Muscle layer of duodenum (tissue), 2 donors: Measurements from ENCODE around the gene RCBTB2.

Experiments used
- H3K27ac ChIP-seq: one replicate; pipeline ENCODE4 v1.7.0; 2013; ENCODE audit warnings: mild to moderate bottlenecking, low read length
- H3K27me3 ChIP-seq: one replicate; pipeline ENCODE4 v1.7.0; 2013; ENCODE audit warnings: low read depth, mild to moderate bottlenecking, control low read depth, low read length
- H3K36me3 ChIP-seq, 2 donors: one replicate each; pipeline ENCODE4 v1.7.0; 2013; ENCODE audit warnings: low read length in 2 of 2, control low read depth in 1 of 2, mild to moderate bottlenecking in 1 of 2; ENCODE audit not compliant: insufficient read depth in 2 of 2, control insufficient read depth in 1 of 2
- H3K4me1 ChIP-seq, 2 donors: one replicate each; pipeline ENCODE4 v1.7.0; 2013; ENCODE audit warnings: low read length in 2 of 2, mild to moderate bottlenecking in 2 of 2, control low read depth in 1 of 2, moderate library complexity in 1 of 2; ENCODE audit not compliant: insufficient read depth in 2 of 2, control insufficient read depth in 1 of 2
- H3K4me3 ChIP-seq, 2 donors: one replicate each; pipeline ENCODE4 v1.7.0; 2013; ENCODE audit warnings: low read length in 2 of 2, low read depth in 1 of 2, mild to moderate bottlenecking in 1 of 2
- H3K9me3 ChIP-seq, 2 donors: one replicate each; pipeline ENCODE4 v1.7.0; 2013; ENCODE audit warnings: low read length in 2 of 2, control low read depth in 1 of 2, mild to moderate bottlenecking in 1 of 2; ENCODE audit not compliant: control insufficient read depth in 1 of 2
- donor health status: healthy.

RCBTB2 gene

DNA sequence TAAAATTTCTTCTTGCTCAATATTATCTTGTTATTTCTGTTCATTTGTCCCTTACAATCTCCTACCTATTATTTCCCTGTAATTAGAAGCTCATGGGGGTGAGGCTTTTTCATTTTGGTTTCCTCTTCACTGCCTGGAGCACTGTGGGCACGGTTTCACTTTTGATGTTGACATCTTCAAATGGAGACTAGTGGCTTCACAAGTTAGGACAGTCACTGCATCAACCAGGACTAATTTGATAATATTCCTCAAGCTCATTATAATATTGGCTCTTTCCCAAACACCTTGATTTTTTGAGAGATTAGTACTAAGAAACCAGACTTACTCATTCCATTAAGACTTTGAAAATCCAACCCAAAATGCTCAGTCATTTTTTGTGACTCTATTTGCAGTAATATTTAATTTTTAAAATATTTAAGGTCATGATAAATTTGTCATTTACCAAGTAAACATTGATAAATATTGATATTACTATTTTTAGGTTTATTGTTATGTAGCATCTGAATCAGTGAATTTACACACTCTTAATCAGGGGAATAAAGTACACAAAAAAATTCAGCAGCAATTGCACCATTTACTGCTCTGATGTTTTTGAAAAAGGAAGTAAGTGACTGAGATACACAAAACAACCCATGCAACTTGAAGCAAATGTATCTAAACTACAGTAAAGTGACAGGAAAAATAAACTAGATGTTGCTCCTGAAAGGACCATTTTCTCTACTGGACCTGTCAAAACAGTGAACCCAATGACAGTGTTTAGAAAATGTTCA, 28.8 kb upstream of the RCBTB2 start:
- H3K9me3 ChIP-seq = no peaks in the 10 kb centered on the region
- H3K27ac ChIP-seq = no peak overlapping the region
- no peaks in the 10 kb centered on the region for H3K4me1 ChIP-seq
- no peaks in the 10 kb centered on the region for H3K36me3 ChIP-seq
- no peaks in the 10 kb centered on the region for H3K27me3 ChIP-seq
- H3K4me3 ChIP-seq = no peak overlapping the region

DNA sequence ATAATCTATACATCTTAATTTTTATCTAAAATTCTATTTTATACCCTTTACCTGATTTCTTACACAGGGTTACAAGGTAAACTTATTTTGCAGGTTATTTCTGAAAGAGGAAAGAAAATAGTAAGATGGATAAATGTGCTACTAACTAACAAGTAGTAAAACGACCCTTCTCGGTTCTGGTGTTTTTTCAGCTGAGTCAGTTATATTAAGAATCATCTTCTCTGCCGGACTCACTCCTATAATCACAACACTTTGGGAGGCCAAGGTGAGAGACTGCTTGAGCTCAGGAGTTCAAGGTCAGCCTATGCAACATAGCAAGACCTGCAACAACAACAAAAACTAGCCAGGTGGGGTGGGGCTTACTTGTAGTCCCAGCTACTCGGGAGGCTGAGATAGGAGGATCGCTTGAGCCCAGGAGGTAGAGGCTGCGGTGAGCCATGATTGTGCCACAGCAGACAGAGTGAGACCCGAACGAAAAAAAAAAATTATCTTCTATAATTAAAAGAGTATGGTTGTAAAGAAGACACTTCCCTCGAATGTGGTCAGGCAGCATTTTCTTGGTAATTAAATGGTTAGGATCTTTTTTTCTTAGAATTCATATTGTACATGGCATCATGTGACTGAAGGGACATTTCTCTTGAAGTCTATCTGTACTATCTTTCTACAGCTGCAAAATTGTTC, 27.9 kb upstream of the RCBTB2 start:
- Histone ChIP-seq H3K9me3 (no peaks in the 10 kb centered on the region), H3K27me3 (no peaks in the 10 kb centered on the region), H3K4me1 (no peaks in the 10 kb centered on the region), H3K27ac (no peak overlapping the region), H3K36me3 (no peaks in the 10 kb centered on the region), H3K4me3 (no peak overlapping the region)

DNA sequence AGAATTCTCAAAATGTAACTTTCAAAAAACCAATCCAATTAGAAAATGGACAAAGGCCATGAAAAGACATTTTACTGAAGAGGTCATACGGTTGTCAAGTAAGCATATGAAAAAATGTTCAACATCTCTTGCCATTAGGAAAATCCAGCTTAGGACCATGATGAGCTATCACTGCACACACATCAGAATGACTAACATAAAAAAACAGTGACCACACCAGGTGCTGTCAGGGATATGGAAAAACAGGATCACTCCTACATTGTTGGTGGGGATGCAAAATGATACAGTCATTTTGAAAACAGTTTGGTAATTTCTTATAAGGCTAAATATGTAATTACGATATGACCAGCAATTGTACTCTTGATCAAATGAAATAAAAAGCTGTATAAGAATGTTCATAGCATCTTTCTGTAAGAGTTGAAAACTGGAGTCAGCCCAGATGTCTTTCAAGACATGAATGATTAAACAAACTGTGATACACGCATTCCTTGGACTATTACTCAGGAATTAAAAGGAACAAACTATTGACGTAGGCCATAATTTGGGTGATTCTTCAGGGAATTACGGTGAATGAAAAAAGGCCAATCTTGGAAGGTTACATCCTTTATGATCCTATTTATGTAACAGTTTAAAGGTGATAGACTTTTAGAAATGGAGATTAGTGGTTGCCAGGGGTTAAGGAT, 26.9 kb upstream of the RCBTB2 start:
- no peak overlapping the region for H3K27ac ChIP-seq
- H3K4me1 ChIP-seq = no peaks in the 10 kb centered on the region
- H3K9me3 ChIP-seq = no peaks in the 10 kb centered on the region
- no peaks in the 10 kb centered on the region for H3K27me3 ChIP-seq
- no peaks in the 10 kb centered on the region for H3K36me3 ChIP-seq
- H3K4me3 ChIP-seq = no peak overlapping the region

DNA sequence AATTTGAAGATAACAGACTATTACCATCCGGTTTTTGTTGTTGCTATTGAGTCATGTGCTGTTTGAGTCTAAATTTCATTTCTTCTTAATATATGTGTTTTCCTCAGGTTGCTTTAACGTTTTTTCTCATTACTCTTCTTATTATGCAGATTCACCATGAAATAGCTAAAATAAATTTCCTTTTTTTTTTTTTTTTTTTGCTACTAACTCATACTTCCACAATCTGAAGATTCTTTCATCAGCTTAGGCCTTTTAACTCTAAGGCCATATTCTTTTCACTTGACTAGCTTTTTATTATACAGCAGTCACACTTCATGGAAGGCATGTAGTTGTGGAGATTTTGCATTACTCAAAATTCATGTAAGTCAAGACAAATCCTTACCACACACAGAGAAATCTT, 23.9 kb upstream of the RCBTB2 start:
- Histone ChIP-seq H3K4me3 (no peak overlapping the region), H3K27me3 (no peaks in the 10 kb centered on the region), H3K36me3 (no peaks in the 10 kb centered on the region), H3K4me1 (no peaks in the 10 kb centered on the region), H3K27ac (no peak overlapping the region), H3K9me3 (peaks cover under 1 to 4% of the 10 kb centered on the region in 2 donors)

DNA sequence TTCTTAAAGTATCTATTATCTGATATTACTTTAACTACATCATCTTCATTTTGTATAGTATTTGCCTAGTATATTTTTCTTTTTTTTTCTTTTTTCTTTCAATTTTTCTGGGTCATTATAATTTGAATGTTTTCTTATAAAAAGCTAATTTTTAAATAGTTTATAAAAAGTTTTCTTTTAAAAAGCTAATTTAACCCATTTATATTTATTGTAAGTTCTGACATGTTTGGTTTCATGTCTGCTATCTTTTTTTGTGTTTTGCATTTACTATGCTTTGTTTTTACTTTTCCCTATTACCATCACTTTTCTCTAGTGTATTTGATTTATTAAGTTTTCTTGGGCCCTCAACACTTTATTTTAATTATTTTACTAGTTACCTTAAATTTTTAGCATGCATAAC, 22.6 kb upstream of the RCBTB2 start:
- H3K9me3 ChIP-seq = peaks cover 4 to 10% of the 10 kb centered on the region in 2 donors
- H3K4me1 ChIP-seq = no peaks in the 10 kb centered on the region
- H3K4me3 ChIP-seq = no peak overlapping the region
- H3K27ac ChIP-seq = no peak overlapping the region
- H3K36me3 ChIP-seq = no peaks in the 10 kb centered on the region
- H3K27me3 ChIP-seq = no peaks in the 10 kb centered on the region

DNA sequence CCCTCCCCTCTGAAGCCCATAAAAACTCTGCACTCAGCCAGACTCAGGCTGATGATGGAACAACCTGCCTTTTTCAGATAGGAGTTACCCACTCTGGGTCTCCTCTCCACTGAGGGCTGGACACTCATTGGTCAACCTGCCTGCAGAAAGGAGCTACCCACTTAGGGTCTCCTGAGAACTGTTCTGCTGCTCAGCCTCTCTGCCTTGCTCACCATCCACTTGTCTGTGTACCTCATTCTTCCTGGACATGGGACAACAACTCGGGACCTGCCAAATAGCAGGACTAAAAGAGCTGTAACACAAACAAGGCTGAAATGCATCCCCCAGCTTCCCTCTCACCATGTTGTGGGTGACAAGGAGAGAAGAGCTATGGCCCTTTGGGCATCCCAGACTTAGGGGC, 18.4 kb upstream of the RCBTB2 start:
- Histone ChIP-seq H3K4me1 (no peaks in the 10 kb centered on the region), H3K4me3 (no peak overlapping the region), H3K9me3 (peaks cover 4 to 10% of the 10 kb centered on the region in 2 donors), H3K27me3 (no peaks in the 10 kb centered on the region), H3K36me3 (no peaks in the 10 kb centered on the region), H3K27ac (no peak overlapping the region)

DNA sequence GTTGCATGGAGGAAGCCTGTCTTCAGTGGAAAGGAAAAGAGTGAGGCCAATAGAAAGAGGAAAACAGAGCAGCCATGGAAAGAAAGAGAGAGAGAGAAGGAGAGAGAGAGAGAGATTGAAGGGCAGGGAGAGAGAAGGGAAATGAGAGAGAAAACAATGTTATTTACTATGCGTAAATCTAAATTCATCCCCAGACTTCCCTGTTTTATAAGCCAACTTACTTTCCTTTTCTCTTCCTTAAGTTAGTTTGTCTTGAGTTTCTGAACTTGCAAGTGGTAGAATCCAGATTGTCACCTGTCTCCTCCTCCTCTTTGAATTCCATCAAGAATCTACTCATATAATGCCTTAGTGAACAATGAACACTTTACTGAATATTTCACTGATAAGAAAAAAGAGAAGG, 16.8 kb upstream of the RCBTB2 start:
- Histone ChIP-seq H3K27ac (no peak overlapping the region), H3K4me1 (no peaks in the 10 kb centered on the region), H3K9me3 (peaks cover 4 to 10% of the 10 kb centered on the region in 2 donors), H3K4me3 (no peak overlapping the region), H3K36me3 (no peaks in the 10 kb centered on the region), H3K27me3 (no peaks in the 10 kb centered on the region)

DNA sequence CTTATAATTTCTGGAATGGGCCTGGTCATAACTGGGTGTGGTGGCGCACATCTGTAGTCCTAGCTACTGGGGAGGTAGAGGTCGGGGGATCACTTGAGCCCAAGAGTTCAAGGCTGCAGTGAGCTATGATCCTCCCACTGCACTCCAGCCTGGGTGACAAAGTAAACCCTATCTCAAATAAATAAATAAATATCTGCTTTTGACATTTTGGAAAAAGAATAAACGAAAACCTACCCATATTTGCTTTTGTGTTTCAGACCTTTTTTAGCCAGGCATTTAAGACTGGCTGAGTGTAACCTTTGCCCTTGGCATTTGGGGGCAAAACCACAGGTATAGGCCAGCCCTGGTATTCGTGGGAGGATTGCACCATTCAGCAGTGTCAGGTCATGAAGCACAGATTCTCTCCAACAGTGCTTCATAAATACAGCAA, 14.8 kb upstream of the RCBTB2 start:
- Histone ChIP-seq H3K4me3 (no peak overlapping the region), H3K9me3 (peaks cover 4 to 10% of the 10 kb centered on the region in 2 donors), H3K27ac (no peak overlapping the region)

DNA sequence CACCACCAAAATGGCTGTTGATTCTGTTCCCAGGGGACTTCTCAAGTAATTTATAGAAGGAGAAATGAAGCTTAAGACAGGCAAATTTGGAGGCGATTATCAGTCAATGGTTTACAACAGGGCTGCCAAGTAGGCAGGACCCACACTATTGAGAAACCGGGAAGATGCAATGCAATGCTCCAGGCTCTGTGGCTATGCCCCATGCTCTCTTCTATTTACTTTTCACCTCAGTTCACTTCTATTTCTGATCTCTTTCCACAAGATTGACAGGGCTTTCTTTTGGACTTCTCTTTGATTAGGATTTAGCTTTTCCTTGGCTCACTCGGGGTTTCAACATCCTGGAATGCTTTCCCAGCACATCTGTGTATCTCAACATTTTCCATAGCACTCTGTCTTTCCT, 12.7 kb upstream of the RCBTB2 start:
- Histone ChIP-seq H3K4me1 (peaks cover 6 to 12% of the 10 kb centered on the region in 2 donors), H3K27ac (no peak overlapping the region), H3K4me3 (no peak overlapping the region), H3K9me3 (no peaks in the 10 kb centered on the region), H3K36me3 (no peaks in the 10 kb centered on the region), H3K27me3 (no peaks in the 10 kb centered on the region)

More for the DNA sequence above, 14.8 kb upstream of the RCBTB2 start:
- no peaks in the 10 kb centered on the region for H3K27me3 ChIP-seq
- no peaks in the 10 kb centered on the region for H3K36me3 ChIP-seq
- peaks cover 2 to 5% of the 10 kb centered on the region in 2 donors for H3K4me1 ChIP-seq

DNA sequence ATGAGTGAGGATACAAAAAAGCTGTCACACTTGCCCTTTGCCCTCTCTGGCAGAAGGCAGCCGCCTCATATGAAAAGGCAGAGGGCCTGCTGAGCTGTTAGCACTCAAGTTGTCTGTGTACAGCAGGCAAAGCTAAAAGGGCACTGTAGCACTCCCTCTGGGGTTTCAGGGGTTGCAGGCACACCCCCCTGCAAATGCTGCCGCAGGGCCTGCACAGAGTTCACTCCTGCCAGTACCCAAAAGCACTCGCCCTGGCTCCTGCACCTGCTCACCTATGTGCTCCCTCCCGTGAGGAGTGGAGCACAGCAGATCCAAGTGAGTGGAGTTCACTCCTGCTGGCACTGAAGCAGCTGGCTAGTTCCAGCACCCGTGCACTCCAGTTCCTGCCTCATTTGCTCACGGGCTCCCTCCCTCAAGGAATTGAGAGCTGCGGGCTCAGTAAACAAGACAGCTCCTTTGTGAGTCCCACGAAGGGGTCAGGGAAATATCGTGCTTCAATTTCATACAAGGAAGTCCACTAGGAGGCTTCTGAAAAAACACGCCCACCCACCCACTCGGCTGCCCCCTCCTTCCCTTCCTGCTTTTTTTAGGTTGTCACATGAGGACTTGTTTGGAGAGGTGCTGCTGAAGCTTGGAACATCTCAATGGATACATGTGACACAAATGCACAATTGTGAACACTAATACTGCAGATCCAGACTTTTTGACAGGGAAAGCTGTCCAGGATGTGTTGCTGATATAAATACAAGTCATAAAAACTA, 9.9 kb upstream of the RCBTB2 start:
- H3K4me3 ChIP-seq = peak overlapping the region in 1 of 2 donors; percentile 7
- H3K27ac ChIP-seq = no peak overlapping the region
- H3K36me3 ChIP-seq = no peaks in the 10 kb centered on the region
- no peaks in the 10 kb centered on the region for H3K27me3 ChIP-seq
- H3K4me1 ChIP-seq = peaks cover 6 to 12% of the 10 kb centered on the region in 2 donors
- no peaks in the 10 kb centered on the region for H3K9me3 ChIP-seq

DNA sequence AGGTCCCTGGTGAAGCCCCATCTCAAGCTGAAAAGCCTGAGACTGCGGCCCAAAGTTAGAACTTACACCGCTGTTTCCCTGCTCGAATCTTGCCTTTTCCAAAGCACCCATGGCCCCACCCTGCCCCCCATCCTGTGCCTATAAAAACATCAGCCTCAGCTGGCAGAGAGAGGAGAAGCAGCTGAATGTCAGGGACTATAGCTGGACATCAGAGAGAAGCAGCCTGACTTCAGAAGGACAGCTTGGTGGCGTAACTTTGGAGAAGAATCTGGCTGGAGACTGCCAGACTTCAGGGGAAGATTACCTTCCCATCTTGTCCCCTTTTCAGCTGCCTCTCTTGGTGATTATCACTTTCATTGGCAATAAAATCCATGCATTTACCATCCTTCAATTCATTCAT, 9.3 kb upstream of the RCBTB2 start:
- Histone ChIP-seq H3K9me3 (no peaks in the 10 kb centered on the region), H3K36me3 (no peaks in the 10 kb centered on the region), H3K27me3 (no peaks in the 10 kb centered on the region), H3K27ac (no peak overlapping the region), H3K4me3 (no peak overlapping the region), H3K4me1 (peaks cover 6 to 12% of the 10 kb centered on the region in 2 donors)
